ENCODE data around the gene NDUFAF5.

Gene NDUFAF5

DNA sequence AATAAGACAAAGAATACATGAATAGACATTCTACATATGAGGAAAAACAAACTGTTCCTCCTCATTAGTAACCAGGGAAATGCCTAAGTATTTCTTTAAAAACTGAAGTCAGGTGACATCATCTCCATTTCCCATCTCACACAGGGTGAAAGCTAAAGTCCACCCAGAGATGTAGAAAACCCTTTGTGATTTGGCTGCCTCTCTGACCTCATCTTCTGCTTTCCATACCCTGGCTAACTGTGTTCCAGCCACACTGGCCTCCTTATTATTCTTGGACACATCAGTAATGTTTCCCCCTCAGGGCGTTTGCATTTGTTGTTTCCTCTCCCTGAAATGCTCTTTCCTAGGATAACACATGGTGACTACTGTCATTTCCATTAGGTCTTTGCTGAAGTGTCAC, 40.5 kb upstream of the NDUFAF5 start:
- TF ChIP-seq, protein P1, sequence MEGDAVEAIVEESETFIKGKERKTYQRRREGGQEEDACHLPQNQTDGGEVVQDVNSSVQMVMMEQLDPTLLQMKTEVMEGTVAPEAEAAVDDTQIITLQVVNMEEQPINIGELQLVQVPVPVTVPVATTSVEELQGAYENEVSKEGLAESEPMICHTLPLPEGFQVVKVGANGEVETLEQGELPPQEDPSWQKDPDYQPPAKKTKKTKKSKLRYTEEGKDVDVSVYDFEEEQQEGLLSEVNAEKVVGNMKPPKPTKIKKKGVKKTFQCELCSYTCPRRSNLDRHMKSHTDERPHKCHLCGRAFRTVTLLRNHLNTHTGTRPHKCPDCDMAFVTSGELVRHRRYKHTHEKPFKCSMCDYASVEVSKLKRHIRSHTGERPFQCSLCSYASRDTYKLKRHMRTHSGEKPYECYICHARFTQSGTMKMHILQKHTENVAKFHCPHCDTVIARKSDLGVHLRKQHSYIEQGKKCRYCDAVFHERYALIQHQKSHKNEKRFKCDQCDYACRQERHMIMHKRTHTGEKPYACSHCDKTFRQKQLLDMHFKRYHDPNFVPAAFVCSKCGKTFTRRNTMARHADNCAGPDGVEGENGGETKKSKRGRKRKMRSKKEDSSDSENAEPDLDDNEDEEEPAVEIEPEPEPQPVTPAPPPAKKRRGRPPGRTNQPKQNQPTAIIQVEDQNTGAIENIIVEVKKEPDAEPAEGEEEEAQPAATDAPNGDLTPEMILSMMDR (IDR thresholded peaks at IDR 0.05; ENCODE audit: low read depth, low read length) = no peak
- no peaks in the 10 kb centered on the region; the same call in 1 of the 2 replicates for H3K4me1 ChIP-seq
- H3K9me3 ChIP-seq = no peaks in the 10 kb centered on the region
- DNase-seq = no peak
- H3K36me3 ChIP-seq = peaks cover 28% of the 10 kb centered on the region
- H3K4me3 ChIP-seq (ENCODE audit: low read depth, low read length) = no peak overlapping the region
- H3K27me3 ChIP-seq = no peaks in the 10 kb centered on the region

DNA sequence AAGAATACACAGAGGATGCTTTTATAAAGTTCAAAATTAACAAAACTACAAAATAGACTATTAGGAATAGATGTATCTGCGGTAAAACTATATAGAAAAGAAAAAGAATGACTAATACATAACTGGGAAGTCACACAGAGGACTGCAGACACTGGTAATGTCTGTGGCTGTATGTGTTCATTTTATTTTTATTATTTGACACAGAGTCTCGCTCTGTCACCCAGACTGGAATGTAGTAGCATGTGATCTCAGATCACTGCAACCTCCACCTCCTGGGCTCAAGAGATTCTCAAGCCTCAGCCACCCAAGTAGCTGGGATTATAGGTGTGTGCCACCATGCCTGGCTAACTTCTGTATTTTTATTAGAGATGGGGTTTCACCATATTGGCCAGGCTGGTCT, 39.0 kb upstream of the NDUFAF5 start:
- no peaks in the 10 kb centered on the region for H3K27me3 ChIP-seq
- no peaks in the 10 kb centered on the region; the same call in 1 of the 2 replicates for H3K4me1 ChIP-seq
- peaks cover 29% of the 10 kb centered on the region for H3K36me3 ChIP-seq
- TF ChIP-seq, protein P1 (IDR thresholded peaks at IDR 0.05; ENCODE audit: low read depth, low read length) = no peak
- H3K4me3 ChIP-seq (ENCODE audit: low read depth, low read length) = no peak overlapping the region
- DNase-seq = no peak
- no peaks in the 10 kb centered on the region for H3K9me3 ChIP-seq

DNA sequence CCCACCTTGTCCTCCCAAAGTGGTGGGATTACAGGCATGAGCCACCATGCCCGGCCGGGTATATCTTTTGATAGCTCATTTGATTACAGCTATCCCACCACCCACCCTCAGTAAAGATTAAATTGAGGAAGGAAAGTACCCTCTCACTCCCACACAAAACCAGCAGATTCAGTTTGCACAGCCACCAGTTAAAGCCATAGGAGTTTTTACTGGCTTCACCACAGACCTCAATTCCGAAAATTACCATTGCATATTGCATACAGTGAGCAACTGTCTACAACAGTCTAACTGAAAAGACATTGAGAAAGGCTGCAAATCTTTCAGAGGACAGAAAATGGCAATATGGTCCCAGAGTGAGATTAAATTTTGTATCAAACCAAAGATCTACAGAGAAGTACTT, 35.0 kb upstream of the NDUFAF5 start:
- Histone ChIP-seq H3K9me3 (no peaks in the 10 kb centered on the region), H3K36me3 (peaks cover 23% of the 10 kb centered on the region), H3K4me1 (no peaks in the 10 kb centered on the region; the same call in 1 of the 2 replicates), H3K4me3 (ENCODE audit: low read depth, low read length) (no peak overlapping the region), H3K27me3 (no peaks in the 10 kb centered on the region)
- no peak for DNase-seq
- TF ChIP-seq, protein P1 (IDR thresholded peaks at IDR 0.05; ENCODE audit: low read depth, low read length) = no peak

DNA sequence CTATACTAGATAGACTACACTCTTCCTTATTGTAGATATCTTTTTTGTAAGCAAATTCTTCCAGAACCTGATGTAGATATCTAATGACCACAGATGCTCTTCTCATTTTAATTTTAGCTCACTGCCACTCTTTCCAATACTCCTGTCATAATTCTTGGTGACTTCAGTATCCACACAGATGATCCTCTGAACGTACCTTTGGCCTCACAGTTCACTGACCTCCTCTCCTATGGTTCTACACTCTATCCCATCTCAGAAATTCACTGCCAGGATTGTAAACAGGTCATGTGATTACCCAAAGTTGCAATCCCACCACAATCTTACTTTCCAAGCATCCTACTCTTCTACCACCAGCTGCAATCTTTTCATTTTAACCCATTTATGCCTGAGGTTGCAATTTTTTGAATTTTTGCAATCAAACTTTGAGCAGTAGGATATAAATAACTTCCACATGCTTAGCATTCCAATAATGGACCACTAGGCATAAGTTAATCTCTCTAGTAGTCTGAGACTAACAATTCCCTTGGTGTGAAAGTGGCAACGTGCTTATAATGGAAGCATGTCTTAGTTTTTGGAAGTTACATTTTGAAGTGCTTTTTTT, 31.3 kb upstream of the NDUFAF5 start:
- Histone ChIP-seq H3K9me3 (no peaks in the 10 kb centered on the region), H3K4me3 (ENCODE audit: low read depth, low read length) (no peak overlapping the region), H3K4me1 (no peaks in the 10 kb centered on the region), H3K36me3 (peaks cover 54% of the 10 kb centered on the region), H3K27me3 (no peaks in the 10 kb centered on the region)
- DNase-seq = no peak
- TF ChIP-seq, protein P1 (IDR thresholded peaks at IDR 0.05; ENCODE audit: low read depth, low read length) = no peak

DNA sequence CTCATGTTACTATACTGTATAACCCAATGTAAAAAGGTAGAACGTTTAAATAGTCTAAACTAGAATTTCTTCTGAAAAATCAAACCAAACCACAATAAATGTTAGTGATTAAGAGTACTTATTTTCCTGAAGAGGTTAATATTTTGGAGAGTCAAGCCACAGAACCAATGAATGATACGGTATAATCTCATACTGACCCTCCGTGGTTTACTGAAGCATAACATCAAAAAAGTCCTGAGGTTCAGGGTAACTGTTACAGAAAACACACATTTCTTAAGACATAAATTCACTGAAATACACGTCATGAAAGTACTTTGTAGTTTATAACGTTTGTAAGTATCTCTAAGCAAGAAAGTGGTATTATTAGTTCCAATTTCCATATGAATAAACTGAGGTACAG, 29.0 kb upstream of the NDUFAF5 start:
- TF ChIP-seq, protein P1 (IDR thresholded peaks at IDR 0.05; ENCODE audit: low read depth, low read length) = no peak
- DNase-seq = no peak
- Histone ChIP-seq H3K36me3 (peaks cover 64% of the 10 kb centered on the region), H3K27me3 (no peaks in the 10 kb centered on the region), H3K4me3 (ENCODE audit: low read depth, low read length) (no peak overlapping the region), H3K4me1 (no peaks in the 10 kb centered on the region), H3K9me3 (no peaks in the 10 kb centered on the region)

DNA sequence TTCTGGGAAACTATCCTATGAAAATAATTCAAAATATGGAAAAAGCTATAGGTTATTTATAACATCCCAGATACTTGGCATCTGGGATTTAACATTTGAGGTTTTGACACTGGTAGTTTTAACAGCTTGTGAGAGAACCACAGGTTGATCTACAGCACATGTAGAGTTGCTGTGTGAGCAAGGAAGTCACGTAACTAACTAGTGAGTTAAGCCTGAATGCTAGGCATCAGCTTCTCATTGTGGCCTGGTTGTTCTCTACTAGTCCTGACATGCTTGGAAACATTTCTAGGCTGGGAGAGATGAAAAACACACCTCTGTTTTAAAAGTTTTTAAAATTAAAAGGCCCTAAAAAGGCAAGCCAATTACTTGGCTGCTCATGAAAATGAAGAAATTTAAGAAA, 28.3 kb upstream of the NDUFAF5 start:
- H3K9me3 ChIP-seq = no peaks in the 10 kb centered on the region
- no peak for DNase-seq
- H3K4me1 ChIP-seq = no peaks in the 10 kb centered on the region
- peaks cover 65% of the 10 kb centered on the region for H3K36me3 ChIP-seq
- TF ChIP-seq, protein P1 (IDR thresholded peaks at IDR 0.05; ENCODE audit: low read depth, low read length) = no peak
- no peaks in the 10 kb centered on the region for H3K27me3 ChIP-seq
- H3K4me3 ChIP-seq (ENCODE audit: low read depth, low read length) = no peak overlapping the region
